ENCODE results near the gene MELK.

Gene MELK

DNA sequence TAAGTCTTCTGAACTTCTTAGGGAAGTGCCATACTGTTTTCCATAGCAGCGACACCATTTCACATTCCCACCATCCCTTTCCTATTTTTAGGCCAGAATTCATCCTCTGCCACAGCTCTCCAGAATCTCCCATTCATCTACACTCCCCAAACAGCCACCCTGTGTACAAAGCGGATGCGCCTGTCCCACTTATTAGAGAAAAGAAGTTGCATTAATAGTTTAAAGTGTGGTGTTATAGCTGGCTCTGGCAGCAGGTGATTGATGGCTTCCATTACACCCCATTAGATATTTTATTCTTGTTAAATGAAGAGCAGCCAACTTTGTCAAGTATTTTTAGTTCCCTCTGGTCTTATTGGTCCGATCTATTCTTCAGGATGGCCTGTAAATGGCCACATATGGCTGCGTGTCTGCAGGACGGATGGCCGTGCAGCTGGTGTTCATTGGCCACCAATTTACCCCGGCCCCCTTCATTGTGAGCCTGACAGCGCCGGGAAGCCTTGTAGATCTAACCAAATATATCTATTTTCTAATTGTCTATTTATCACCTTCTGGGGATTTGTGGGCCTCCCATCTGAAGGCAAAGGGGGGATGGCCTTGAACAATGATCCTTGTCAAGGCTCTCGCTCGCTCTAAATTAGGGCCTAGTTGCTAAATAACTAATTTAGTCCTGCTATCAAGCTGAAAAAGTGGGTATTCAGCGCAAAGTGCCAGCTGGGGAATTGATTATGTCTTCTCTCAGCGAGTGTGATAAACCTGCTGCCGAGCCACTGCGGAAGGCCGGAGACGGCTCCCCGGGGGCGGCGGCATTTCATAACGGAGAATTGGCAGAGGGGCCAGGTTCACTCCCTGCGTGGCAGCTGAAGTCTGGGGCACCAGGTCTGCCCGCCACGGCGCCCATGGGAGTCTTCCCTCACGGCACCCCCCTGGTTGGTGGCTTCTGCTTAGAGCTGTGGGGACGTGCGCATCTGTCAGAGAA lies 141.1 kb downstream of the MELK start:
- Histone ChIP-seq H3K4me3 (ENCODE audit: low read depth, low read length) (no peak overlapping the region), H2AFZ (ENCODE audit: low read length, unreplicated experiment) (no peak overlapping the region), H3K79me2 (ENCODE audit: control insufficient read depth, insufficient read depth, low read length, unreplicated experiment) (no peaks in the 10 kb centered on the region), H3K36me3 (ENCODE audit: insufficient read depth, low read length) (no peaks in the 10 kb centered on the region), H3K27ac (ENCODE audit: low read depth, low read length) (no peak overlapping the region), H3K27me3 (ENCODE audit: insufficient read depth, low read length) (peaks cover 87% of the 10 kb centered on the region), H3K4me1 (ENCODE audit: control insufficient read depth, insufficient read depth, low read length, unreplicated experiment) (no peaks in the 10 kb centered on the region)

GRCh38 chr9:36716496-36716895 lies 143.8 kb downstream of the MELK start:
- Histone ChIP-seq H3K4me1 (ENCODE audit: control insufficient read depth, insufficient read depth, low read length, unreplicated experiment) (no peaks in the 10 kb centered on the region), H3K27me3 (ENCODE audit: insufficient read depth, low read length) (peaks cover 79% of the 10 kb centered on the region), H3K4me3 (ENCODE audit: low read depth, low read length) (no peak overlapping the region), H3K27ac (ENCODE audit: low read depth, low read length) (no peak overlapping the region), H3K36me3 (ENCODE audit: insufficient read depth, low read length) (no peaks in the 10 kb centered on the region), H3K79me2 (ENCODE audit: control insufficient read depth, insufficient read depth, low read length, unreplicated experiment) (no peaks in the 10 kb centered on the region), H2AFZ (ENCODE audit: low read length, unreplicated experiment) (no peak overlapping the region)

DNA sequence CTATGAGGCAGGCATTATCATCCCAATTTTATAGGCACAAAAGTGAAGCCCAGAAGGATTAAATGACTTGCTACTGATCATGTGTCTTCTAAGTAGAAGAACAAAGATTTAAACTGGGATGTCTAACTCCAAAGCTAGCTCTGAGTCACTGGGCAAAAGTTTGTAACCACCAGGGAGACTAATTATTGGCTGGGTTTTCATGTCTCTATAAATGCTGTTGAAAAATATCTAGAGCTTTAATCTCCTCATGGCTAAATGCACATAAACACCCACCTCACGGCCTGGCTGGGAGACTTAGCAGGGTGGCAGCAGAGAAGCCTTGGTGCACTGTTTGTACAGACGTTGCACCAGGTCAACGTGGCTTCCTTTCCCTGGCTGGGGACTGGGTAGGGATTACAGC lies 144.6 kb downstream of the MELK start:
- no peaks in the 10 kb centered on the region for H3K79me2 ChIP-seq (ENCODE audit: control insufficient read depth, insufficient read depth, low read length, unreplicated experiment)
- H3K27ac ChIP-seq (ENCODE audit: low read depth, low read length) = no peak overlapping the region
- peaks cover 82% of the 10 kb centered on the region for H3K27me3 ChIP-seq (ENCODE audit: insufficient read depth, low read length)
- H3K4me3 ChIP-seq (ENCODE audit: low read depth, low read length) = no peak overlapping the region
- no peaks in the 10 kb centered on the region for H3K36me3 ChIP-seq (ENCODE audit: insufficient read depth, low read length)
- no peaks in the 10 kb centered on the region for H3K4me1 ChIP-seq (ENCODE audit: control insufficient read depth, insufficient read depth, low read length, unreplicated experiment)
- H2AFZ ChIP-seq (ENCODE audit: low read length, unreplicated experiment) = no peak overlapping the region

DNA sequence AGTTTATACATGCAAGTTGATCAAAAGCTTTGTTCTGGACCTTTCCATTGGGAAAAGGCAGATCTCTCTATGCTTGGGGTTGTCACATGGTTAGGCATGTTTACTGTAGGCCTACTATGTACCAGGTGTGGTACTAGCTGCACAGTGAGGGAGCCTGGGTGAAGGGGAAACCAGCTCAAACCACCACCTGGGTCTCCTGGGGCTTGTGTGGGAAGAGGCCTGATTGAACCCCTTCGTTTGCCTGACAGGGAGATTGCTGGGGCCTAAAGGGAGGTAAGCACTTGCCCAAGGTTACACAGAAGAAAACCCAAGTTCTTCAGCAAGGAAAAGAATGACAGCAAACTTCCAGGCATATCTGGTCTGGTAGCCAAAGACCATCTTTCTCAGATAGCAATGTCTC lies 145.9 kb downstream of the MELK start:
- Histone ChIP-seq H3K4me3 (ENCODE audit: low read depth, low read length) (no peak overlapping the region), H3K4me1 (ENCODE audit: control insufficient read depth, insufficient read depth, low read length, unreplicated experiment) (no peaks in the 10 kb centered on the region), H3K27me3 (ENCODE audit: insufficient read depth, low read length) (peaks cover 79% of the 10 kb centered on the region), H3K36me3 (ENCODE audit: insufficient read depth, low read length) (no peaks in the 10 kb centered on the region), H3K79me2 (ENCODE audit: control insufficient read depth, insufficient read depth, low read length, unreplicated experiment) (no peaks in the 10 kb centered on the region), H3K27ac (ENCODE audit: low read depth, low read length) (no peak overlapping the region), H2AFZ (ENCODE audit: low read length, unreplicated experiment) (no peak overlapping the region)

DNA sequence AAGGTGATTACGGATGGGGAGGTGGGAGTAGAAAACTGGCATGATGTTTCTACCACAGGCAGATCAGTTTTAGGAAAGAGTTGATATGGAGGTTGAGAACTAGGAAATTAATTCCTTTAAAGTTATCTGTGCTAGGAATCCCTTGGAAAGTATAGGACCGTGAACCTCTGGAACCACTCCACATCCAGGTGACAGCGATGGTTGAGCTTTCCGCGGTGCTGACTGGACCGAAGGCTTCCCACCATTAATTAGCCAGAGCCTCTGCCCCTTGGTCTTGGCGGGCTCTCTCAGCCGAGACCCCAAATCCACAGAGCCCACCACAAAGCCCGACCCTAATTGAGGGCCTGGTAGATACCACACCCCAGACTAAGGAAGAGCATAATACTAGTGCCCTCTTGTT lies 147.3 kb downstream of the MELK start:
- Histone ChIP-seq H3K27ac (ENCODE audit: low read depth, low read length) (no peak overlapping the region), H3K4me3 (ENCODE audit: low read depth, low read length) (no peak overlapping the region), H3K36me3 (ENCODE audit: insufficient read depth, low read length) (no peaks in the 10 kb centered on the region), H2AFZ (ENCODE audit: low read length, unreplicated experiment) (no peak overlapping the region), H3K4me1 (ENCODE audit: control insufficient read depth, insufficient read depth, low read length, unreplicated experiment) (no peaks in the 10 kb centered on the region), H3K27me3 (ENCODE audit: insufficient read depth, low read length) (peaks cover 64% of the 10 kb centered on the region), H3K79me2 (ENCODE audit: control insufficient read depth, insufficient read depth, low read length, unreplicated experiment) (no peaks in the 10 kb centered on the region)

- H3K27ac ChIP-seq (ENCODE audit: low read depth, low read length) = no peak overlapping the region
- H3K4me3 ChIP-seq (ENCODE audit: low read depth, low read length) = no peak overlapping the region
- no peaks in the 10 kb centered on the region for H3K4me1 ChIP-seq (ENCODE audit: control insufficient read depth, insufficient read depth, low read length, unreplicated experiment)
- no peaks in the 10 kb centered on the region for H3K36me3 ChIP-seq (ENCODE audit: insufficient read depth, low read length)
- no peaks in the 10 kb centered on the region for H3K79me2 ChIP-seq (ENCODE audit: control insufficient read depth, insufficient read depth, low read length, unreplicated experiment)
- peaks cover 50% of the 10 kb centered on the region for H3K27me3 ChIP-seq (ENCODE audit: insufficient read depth, low read length)
- H2AFZ ChIP-seq (ENCODE audit: low read length, unreplicated experiment) = no peak overlapping the region
Measured at GRCh38 chr9:36721846-36722588, 149.3 kb downstream of the MELK start.

DNA sequence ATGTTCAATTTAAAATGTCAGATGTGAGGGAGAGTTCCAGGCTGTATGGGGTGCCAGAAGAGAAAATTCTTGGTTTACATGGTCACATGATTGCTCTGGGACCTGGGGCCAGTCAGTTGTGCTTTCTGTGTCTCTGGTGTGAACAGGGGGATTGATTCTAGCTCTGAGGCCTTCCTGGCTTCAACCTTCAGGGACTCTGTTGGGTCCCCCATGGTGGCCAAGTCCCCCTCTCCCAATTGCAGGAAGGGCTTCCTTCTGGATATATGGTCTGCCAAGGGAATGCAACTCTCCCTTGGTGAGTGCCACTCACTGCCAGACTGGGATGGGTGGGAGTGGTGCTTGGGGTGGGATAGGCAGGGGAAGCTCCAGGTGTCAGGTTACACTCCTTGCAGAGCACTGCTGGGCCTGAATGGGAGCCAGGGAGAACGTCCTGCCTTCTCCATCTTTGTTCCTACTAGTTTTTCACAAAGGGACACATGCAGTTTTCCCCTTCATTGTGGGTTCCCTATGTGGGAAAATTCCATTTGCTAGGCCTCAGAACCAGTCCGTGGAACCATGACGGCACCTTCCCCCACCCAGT lies 153.2 kb downstream of the MELK start:
- Histone ChIP-seq H3K36me3 (ENCODE audit: insufficient read depth, low read length) (no peaks in the 10 kb centered on the region), H3K27me3 (ENCODE audit: insufficient read depth, low read length) (peaks cover 16% of the 10 kb centered on the region), H3K4me3 (ENCODE audit: low read depth, low read length) (no peak overlapping the region), H2AFZ (ENCODE audit: low read length, unreplicated experiment) (no peak overlapping the region), H3K27ac (ENCODE audit: low read depth, low read length) (no peak overlapping the region), H3K79me2 (ENCODE audit: control insufficient read depth, insufficient read depth, low read length, unreplicated experiment) (no peaks in the 10 kb centered on the region), H3K4me1 (ENCODE audit: control insufficient read depth, insufficient read depth, low read length, unreplicated experiment) (no peaks in the 10 kb centered on the region)
